KG1 (cell line): Measurements from ENCODE around the gene LAG3.

Experiments used
- DNase-seq: peaks from one replicate; lab custom pipeline; 2025; lab: John Stamatoyannopoulos, UW

The LAG3 gene

DNA sequence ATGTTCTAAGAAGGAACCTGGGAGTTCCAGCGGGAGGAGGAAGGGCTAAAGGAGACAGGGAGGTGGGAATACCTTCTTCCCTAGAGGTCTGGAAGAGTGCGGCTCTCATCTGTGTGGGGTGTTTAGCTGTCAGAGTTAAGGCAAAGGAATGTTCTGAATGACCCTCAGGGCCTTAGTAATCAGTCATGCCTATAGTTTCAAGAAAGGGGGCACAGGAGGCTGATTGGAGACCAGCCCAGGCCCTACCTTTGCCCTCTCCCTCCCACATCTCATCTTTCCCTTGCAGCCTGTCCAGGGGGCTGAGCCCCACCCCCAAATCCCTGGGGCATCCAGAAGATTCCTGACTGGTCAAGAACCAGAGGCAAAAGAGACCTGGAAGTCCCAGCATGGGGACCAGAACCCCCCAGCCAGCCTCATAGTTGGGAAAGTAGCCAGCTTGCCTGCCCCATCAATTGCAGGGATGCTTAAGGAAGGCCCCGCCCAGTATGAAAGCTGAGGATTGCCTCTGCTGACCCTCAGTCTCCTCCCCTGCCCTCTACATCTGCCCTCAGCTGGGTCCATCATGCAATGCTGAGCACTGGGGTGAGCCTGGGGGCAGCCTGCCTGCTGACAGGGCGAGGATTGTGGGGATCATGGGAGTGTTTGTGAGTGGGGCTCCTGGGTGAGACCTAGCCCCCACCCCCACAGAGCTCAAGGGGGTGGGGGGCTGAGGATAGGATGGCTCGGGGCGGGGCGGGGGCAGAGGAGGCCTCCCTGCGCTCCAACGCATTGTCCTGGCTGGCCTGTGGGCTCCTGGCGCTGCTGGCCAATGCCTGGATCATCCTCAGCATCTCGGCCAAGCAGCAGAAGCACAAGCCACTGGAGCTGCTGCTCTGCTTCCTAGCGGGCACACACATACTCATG, 51.1 kb downstream of the LAG3 start:
- no peak for DNase-seq

DNA sequence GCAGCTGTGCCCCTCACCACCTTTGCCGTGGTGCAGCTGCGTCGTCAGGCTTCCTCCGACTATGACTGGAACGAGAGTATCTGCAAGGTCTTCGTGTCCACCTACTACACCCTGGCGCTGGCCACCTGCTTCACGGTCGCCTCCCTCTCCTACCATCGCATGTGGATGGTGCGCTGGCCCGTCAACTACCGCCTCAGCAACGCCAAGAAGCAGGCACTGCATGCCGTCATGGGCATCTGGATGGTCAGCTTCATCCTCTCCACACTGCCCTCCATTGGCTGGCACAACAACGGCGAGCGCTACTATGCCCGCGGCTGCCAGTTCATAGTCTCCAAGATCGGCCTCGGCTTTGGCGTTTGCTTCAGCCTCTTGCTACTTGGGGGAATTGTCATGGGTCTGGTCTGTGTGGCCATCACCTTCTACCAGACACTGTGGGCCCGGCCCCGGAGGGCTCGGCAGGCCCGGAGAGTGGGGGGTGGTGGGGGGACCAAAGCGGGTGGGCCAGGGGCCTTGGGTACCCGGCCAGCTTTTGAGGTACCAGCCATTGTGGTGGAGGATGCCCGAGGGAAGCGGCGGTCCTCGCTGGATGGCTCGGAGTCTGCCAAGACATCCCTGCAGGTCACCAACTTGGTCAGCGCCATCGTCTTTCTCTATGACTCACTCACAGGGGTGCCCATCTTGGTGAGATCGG, 51.9 kb downstream of the LAG3 start:
- no peak for DNase-seq

DNA sequence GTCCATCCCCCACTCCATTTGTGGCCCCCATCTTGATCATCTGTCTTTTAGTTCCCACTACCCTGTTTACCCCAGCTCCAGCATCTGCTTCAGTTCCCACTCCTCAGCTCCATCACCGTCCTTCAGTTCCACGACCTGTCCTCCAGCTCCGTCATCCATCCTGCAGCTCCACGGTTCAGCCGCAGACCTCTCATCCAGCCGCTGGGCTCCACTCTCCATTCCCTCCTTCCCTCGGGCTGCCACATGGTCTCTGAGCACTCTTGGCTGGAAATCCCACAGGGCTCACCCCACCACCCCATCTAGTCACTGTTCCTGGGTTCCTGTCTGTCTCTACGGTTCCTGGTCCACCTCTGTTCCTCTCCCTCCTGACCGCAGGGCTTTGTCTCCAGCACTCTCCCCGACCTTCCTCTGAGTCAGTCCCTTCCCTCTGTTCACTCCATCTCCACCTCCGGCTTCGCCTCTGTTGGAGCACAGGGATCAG, 52.6 kb downstream of the LAG3 start:
- DNase-seq: no peak

DNA sequence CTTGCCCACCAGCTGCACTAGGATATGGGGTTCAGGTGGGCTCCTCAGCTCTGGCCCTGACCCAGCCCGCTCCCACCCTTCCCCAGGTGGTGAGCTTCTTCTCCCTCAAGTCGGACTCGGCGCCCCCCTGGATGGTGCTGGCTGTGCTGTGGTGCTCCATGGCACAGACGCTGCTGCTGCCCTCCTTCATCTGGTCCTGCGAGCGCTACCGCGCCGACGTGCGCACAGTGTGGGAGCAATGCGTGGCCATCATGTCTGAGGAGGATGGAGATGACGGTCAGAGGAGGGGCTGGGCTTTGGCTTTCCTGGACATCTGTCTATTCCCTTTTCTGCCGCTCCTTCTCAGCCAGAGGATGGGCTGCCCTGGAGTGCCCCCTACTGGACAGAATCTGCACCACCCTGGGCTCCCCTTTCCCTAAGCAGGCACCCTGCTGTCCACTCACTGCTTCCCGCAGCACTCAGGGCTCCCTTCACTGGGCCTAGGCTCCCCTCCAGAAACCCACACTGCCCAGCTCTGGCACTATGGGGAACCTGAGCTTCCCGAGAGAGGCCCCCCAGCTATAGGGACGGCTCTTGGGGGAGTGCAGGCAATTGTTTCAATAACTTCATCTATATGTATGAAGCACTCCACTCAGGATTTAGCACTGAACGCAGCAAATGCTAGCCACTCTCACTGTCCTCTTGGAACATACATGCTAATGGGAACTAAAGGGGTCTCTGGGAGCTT, 53.2 kb downstream of the LAG3 start:
- DNase-seq: peak; percentile 20

DNA sequence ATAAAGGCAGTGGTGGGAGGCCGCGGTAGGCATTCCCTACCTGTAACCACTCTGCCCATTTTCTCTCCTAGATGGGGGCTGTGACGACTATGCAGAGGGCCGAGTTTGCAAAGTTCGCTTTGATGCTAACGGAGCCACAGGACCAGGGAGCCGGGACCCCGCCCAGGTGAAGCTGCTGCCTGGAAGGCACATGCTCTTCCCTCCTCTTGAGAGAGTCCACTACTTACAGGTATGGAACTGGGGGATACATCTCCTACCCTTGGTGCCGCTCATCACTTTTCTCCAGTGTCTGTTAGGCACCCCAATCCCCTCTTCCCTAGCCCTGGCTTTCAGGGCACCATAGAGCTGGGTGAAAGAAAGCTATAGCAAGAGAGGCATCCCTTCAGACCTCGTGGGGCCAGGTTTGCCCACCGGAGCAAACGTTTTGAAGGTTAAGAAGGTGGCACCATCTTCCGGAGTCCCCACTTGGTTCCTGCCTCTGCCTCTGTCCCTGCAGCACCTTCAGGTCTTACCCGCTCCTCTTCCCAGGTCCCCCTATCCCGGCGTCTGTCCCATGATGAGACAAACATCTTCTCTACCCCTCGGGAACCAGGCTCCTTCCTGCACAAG, 53.9 kb downstream of the LAG3 start:
- DNase-seq: no peak

DNA sequence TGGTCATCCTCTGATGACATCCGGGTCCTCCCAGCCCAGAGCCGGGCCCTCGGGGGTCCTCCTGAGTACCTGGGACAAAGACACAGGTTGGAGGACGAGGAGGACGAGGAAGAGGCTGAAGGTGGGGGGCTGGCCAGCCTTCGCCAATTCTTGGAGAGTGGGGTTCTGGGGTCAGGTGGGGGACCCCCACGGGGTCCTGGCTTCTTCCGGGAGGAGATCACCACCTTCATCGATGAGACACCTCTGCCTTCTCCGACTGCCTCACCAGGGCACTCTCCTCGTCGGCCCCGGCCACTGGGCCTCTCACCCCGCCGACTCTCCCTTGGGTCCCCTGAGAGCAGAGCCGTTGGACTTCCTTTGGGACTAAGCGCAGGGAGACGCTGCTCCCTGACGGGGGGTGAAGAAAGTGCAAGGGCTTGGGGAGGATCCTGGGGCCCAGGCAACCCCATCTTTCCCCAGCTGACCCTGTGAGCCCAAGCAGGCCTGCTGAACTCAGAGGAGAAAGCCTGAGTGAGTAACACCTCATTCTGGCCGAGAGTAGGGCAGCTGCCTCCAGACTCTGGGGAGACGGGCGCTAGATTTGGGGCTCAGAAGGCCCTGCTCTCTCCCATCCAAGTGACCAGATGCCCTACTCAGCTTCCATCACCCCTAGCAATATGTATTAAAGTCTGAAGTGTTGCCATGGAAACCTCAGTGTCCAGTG, 54.6 kb downstream of the LAG3 start:
- DNase-seq: no peak

DNA sequence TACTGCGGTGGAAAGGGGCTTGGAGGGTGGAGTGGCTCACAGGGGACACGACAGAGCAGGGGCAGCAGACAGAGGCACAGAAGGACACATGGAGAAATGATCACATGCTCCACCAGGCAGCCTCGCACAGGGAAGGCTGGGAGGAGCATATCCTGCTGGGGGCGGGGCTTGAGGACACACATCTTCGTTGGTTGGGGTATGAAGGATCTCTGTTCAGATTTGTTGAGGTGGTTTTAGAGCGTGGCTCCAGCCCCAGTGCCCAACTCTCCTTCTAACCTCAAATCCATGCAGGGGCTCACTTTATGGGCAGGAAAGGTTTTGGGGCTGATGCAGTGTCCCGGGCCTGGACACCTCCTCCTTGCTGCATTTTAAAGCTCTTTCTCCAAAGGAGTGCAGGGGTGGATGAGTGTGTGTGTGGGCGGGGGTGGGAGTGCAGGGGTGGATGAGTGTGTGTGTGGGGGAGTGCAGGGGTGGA, 55.2 kb downstream of the LAG3 start:
- DNase-seq: no peak
